Activated CD8-positive, alpha-beta memory T cell treated with anti-CD3 and anti-CD28 coated beads, Interleukin-2, amount 50 U/mL, for 48 hours (primary cell): ENCODE data around the gene UROC1.

Experiments used
- DNase-seq: peaks from one replicate; pipeline ENCODE4 v3.0.0-alpha.2; 2020

The UROC1 gene

DNA sequence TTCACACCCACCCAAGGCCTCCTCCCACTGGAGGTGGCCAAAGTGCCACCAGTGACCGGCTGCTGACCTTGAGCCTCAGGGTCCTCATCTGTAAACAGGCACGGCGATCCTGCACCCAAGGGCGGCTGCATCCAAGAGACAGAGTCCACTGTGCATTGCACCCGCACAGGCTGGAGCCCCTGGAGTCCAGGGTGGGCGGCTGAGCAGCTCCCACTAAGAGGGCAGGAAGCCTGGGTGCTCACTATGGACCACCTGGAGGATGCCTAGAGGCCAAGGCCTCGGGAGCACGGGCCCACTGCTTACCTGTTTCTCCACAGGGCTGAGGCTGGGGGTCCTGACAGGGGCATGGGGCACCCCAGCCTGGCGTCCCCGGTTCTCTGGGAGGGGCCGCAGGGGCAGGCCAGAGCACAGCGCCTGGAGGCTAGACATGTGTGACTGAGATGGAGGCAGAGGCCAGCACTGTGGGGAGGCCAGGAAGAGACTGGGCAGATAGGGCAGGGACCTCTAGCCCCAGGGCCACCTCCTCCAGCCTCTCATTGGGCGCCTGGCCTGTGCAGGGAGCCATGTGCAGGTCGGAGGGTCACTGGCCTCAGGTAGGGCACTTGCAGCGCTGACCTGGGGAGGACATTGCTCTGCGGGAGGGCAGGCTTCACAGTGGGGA is at the start of gene UROC1:
Gene UROC1, minus strand, starts transcription at position 483 of the 661 bp plus-strand sequence. Its CDS starts 54 bp downstream, at position 429.
- no peak for DNase-seq

DNA sequence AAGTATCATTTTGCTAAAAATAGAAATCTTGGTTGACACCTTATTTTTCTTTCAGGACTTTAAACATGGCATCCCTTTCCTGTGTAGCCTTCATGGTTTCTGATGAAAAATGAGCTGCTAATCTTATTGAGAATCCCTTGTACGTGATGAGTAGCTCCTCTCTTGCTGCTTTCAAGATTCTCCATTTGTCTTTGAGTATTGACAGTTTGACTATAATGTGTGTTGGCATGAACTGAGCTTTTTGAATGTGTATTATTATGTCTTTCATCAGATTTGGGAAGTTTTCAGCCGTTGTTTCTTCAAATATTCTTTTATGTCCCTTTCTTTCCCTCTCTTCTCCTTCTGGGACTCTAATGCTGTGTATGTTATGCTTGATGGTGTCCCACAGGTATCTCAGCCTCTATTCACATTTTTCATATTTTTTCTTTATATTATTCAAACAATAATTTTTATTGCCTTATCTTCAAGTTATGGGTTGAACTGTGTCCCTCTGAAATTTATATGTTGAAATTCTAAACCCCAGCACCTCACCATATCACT is 45.2 kb upstream of the UROC1 start:
- no peak for DNase-seq

DNA sequence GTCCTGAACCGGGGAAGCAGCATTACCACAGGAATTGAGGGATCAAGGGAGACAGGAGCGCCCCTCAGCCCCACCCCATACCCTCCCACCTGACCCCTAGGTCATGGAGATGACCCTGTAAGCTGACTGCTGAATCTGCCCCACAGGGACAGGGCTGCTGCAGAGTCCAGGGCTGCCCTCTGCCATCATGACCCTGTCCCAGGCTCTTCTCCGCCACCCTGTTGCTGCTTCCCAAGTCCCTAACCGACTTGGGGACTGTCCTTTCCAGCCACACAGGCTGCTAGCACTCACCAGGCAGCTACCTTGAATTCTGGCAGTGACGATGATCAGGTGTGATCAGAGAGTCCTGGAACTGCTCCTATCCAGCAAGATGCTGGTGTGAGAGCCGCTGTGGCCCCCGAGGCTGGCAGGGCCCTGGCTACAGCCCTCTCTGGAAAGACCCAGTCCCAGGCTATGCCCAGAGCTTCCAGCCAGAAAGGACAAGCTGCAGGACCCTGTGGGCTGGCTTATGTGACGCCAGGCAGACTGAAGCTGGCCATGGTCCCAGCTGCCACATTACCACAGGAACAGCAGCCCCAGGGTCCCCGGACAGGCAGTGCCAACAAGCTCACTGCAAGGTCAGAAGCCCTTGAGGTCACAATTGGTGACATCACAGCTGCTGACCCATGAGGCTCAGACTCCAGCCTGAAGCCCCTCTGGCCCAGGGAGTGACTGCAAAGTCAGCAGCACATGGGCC is 40.9 kb upstream of the UROC1 start, which contains the start of gene C3orf22:
Gene C3orf22, minus strand, starts transcription at position 597 of the 736 bp plus-strand sequence. CDS start 5,542 bp downstream, outside the sequence.
- peak; percentile 15 for DNase-seq

DNA sequence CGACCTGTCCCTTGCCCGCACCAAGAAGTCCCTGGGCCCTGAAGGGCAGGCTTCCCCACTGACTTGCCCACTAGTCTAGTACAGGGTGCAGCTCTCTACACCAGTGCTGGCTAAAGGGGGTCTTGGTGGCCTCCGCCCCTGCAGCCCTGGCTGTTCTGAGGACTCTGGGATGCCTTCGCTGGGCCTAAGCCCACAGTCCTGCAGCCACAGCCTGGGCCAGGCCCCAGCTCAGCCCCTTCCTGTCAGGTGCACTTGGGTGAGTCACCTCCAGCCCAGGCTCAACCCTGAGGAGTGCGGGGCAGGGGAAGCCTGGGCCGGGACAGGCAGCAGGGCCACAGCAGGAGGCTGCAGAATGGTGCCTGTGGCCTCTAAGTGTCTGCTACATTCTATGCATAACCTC is 40.2 kb upstream of the UROC1 start:
- peak; percentile 22 for DNase-seq

DNA sequence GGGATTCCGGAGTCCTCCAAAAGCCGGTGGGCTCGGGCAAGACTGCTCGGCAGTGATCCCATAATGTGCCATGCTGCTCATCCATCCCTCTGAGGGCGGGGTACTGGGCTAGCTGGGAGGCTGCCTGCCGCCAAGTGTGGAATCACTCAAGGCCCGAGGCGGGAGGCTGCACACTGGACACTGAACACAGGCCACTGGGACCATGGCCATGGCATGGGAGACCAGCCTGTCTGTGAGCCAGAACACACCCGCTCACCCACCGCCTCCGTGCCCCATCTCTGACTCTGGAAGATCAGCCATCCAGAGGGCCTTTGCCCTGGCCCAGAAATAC is 39.8 kb upstream of the UROC1 start:
- no peak for DNase-seq

DNA sequence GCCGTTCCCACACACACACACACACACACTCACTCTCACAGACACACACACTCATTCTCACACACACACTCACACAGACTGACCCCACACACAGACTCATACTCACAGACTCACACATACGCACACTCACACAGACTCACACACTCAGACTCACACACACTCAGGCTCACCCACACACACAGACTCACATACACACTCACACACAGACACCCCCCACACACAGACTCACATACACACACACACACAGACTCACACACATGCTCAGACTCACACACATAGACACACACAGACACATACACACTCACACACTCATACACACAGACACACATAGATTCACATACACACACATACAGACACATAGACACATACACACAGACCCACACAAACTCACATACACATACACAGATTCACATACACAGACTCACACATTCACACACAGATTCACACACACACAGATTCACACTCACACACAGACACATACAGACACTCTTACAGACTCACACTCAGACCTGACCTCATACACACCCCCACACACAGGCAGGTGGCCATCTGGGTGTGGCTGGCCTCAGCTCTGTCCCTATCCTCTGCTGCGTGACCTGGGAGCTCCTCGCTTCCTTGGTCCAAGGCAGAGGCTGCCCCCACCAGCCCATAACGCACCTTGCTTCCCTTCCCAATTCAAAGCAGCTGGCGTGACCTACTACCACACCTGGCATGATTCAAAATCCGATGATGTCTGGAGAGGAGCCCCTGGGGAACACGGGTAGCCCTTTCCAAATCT is 39.3 kb upstream of the UROC1 start:
- DNase-seq: peak; percentile 36

DNA sequence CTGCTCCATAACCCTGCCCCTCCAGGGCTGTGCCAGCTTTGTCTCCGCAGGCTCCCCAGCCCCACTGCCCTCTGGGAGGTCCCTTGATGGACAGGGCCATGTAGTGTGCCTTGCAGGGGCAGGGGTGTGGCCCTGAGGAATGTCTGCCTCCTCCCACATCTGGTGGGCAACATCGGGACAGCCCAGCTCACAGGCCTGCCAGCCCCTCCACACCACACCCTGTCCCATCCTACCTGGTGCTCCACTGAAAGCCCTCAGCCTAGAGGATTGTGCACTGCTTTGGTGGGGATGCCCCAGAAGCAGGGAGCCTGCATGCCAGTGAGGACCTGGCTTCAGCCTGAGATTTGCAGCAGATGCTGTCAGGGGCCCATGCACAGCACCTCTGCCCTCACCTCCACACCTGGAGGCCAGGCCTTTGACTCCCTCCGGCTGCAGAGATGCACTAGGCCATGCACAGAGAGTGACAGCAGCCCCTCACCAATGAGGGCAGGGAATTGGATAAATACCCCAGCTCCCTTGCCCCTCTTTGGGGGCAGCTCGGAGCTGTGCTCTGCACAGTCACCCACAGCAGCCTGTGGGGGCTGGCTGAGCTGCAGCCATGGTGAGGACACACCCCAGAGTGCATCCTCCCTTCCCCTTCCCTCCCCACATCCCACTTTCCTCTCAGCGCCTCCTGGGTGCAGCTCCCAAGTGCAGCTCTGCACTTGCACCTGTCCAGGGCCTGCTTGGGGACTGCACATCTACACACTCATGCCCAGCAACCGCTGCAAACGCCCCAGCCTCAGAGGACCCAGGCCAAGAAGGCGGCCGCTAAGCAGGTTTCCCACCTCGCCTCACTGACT is 38.4 kb upstream of the UROC1 start:
- no peak for DNase-seq

DNA sequence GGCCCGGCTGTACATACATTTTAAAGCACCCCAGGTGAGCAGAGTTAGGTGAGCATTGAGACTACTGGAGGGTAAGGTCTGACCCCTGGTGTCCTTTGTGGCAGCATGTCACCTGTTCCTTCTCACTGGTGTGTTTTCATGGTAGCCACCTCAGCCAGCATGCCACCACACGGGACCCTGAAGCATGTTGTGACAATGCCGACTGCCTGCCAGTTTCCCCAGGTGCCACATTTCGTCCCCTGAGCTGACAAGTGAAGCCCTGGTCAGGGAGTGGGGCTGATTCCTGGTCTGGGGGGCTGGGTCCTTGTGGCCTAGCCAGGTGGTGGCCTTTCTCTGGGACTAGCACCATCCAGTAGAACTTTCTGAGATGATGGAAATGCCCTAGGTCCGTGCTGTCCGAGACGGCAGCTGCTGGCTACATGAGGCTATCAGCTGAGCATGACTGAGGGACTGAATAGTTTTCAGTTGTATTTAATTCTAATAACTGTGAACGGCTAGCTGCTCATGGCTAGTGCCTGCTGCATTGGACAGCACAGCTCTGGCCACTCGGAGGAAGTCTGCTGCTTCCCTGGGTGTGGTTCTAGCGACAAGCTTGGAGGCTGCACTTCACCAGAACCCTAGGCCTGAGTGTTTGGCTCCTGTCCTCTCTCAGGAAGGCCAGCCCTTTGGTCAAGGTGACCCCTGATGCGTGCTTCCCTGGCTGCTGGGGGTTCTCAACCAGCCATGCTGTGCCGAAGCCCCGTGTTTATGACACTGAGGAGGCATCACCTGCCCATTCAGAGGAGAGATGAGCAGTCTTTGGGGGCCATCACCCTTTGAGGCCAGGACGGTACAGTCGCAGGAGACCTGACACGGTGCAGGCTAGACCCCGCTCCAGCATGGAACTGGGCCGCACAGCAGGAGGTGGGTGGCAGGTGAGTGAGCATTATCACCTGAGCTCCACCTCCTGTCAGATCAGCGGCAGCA is 37.3 kb upstream of the UROC1 start:
- DNase-seq: peak; percentile 29

DNA sequence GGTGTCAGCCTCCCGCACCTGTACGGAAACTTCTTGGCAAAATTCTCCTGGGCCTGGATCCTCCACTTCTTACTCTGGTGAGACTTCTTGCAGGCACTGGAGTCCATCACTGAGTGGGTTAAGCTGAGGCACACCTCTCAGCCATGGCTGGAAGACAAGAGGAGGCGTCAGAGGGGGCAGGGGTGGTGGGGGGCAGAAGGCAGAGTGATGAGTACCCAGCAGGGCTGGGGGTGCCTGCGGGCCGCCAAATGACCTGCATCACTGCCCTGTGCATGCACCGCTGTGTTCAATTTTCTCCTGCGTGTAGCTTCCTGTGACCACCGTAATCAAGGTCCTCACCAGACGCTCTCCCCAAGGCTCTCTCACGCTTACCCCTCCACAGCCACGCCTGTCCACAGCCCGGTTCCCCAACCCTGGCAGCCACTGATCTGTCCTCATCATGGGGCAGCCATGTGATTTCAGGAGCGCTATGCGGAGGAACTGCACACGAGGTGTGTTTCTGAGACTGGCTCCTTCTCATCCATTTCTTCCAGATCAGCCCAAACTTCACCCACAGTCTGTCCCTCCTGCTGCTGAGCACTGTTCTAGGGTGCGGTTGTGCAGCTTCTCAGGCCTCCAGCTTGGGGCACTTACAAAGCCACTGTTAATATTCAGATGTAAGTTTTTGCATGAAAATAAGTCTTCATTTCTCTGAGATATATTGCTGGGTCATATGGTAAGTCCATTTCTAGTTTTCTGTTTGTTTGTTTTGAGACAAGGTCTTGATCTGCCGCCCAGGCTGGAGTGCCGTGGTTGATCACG is 35.9 kb upstream of the UROC1 start:
- DNase-seq: peak; percentile 23

DNA sequence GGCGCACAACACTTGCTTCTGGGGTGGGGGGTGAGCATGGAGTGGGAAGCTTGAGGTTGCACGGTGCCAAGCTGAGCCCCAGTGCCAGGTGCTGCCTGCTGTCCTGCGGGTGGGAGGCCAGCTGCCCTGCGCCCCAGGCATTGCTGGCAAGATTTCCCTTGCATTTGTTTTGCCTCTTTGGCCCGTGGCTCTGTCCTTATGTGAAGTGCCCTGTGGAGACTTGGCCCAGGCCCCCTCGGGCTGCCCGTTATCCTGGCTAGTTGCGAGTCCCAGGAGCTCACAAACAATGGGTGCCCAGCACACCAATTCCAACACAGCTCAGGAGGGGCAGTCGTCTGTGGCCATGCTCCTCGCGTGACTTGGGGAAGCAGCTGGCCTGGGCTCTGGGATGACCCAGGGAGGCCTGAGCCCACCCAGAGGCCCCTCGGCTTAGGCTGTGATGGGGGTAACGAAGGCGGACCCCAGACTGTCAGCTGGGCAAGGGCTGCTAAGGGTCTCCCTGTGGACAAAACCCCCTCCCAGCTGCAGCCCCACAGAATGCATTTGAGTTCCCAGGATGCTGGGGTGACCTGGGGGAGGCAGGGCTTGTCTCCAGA is 35.2 kb upstream of the UROC1 start:
- peak; percentile 22 for DNase-seq

DNA sequence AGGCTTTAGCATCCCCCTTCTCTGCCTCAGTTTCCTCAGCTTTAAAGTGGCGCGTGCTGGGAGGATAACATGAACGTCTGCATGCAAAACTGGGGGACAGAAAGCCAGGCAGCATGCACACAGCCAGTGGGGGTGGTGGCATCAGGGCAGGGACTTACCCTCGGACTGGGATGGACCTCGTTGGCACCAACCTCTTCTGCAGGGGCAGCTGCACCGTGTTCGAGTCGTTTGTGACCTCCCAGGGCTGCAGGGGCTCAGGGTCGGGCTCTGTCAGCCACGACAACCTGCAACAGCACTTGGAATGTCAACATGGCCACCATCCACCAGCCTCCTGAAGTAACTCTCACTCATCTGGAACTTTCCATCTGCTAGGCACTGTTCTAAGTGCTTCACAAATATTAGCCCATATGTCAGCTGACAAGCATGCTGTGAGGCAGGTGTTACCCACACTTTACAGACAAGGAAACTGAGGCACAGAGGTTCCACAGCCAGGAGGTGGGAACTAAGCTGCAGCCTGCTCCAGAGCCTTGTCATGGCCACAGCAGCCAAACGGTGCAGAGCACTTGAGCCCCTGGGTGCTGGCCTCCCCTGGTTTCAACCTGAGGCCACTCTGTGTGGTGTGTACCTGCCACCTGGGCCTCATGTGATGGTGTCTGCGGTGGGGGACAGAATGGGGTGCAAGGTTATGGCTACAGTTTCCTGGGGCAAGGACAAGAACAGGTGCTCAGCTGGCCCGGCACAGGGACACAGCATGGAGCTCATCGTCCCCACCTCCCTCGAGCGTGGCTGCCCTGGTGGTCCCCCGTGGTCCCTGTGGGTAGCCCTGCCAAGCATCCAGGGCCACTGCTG is 34.5 kb upstream of the UROC1 start:
- peak; percentile 30 for DNase-seq

DNA sequence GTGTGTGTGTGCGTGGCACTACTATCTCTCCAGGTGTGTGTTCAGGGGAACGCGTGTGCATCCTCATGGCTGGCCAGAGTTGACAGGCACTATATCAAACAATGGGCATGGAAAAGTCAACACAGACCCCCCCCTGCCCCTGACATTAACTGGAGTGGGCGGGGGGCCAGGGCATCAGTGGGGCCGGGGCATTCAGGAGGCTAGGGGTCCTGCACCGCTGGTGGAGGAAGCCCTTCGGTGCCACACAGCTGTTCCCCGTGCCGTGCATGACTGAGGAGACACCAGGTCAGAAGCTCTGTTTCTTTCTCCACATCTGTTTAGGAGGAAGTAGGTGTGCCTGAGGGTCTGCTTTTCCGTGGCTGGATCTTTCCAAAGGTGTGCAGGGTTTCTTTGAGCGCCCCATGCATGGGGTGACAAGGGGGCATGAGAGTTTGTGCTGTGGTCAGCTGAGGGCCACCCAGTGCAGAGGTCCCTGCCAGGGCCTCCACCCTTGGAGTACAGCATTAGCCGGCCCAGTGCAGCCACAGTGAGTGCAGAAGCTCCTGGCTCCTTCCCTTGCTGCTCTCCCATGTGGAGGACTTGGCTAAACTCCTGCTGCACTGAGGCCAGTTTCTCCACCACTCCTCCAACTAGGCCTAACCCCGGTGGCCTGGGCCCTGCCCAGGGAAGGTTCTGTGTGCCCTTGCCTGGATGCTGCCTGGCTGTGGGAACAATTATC is 33.7 kb upstream of the UROC1 start:
- DNase-seq: peak; percentile 32

DNA sequence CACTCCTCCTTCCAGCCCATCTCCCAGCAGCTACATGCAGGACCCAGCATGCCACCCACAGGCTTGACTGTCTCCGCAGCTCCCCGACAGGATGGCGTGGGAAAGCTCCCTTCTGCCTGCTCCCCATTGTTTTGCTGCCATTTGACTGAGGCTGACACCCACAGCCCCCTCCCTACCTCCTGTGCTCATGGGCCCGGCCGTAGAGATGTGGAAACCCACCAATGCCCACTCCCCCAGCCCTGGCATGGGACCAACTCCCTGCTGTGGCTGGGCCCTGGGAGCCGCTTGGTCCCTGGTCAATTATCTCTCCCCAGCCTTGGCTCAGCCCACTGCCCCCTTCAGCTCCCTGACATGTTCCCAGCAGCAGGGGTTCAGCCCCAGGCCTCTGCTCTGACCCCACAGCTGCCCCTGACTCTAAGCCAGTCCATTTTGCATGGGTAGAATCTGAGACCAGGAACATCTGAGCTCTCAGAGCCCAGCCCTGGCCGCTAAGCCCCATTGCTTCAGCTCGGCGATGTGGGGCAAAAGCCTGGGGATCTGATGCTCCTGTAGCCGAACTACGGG is 33.0 kb upstream of the UROC1 start:
- peak; percentile 29 for DNase-seq

DNA sequence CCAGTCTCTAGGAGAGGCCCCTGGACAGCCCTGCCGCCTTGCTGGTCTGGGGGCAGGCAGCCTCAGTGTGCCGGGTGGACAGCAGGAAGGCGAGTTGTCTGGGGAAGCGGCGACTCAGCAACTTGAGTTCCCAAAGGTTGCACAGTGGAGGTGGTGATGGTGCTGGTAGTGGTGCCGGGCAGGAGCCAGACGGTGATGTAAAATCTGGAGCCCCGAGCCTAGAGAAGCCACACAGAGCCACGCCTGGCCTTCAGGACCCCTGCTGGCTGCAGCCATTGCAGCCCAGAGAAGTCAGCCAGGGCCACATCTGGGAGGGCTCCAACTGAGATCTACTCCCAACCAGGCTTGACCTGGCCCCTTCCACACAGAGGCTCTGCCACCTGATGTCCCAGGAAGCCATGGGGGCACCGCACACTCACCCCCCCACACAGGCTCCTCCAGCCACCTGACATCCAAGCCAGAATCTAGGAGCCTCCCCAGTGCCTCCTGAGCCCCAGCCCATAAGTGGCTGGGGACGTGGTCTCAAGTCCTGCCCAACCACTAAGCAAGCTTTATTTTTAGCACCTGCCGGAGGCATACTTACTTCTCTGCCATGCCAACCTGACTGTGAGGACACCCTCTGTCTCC is 32.4 kb upstream of the UROC1 start:
- DNase-seq: peak; percentile 35

DNA sequence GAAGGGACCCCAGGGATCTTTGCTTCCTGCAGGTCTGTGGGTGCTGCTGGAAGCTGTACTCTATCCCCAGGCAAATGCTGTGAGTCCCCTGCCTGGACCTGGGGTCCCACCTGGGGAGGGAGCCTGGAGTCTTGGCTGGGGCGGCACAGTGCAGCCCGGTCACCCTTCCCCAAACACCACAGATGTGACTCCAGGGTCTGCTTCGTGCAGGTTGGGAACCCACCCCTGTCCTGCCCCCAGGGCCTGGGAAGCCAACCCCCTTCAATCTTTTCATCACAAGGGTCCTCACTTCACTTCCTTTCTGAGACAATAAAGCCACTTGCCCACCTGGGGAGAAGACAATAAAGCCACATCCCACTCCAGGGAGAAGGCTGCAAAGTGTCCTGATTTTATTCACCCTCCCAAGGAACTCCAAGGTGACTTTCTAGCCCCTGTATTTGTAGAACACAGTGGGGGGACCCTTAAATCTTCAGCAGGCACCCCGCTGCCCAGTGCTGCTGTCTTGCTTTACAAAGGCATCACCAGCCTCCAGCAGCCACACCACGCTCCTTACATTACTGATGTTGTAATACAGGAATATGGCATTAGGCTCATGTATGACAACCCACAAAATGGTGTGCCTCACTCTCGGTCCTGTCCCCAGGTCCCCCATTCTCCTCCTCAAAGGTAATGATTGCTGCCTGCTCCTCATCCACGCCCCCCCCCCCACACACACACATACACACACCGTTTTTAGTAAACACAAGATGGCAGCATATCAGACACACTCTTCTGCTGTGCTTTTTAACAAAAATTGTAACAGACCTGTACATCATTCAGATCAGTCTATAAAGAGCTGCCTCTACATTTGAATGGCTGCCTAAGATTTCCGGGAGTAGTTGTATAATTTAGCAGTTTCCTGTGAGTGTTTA is 31.2 kb upstream of the UROC1 start:
- DNase-seq: peak; percentile 30

DNA sequence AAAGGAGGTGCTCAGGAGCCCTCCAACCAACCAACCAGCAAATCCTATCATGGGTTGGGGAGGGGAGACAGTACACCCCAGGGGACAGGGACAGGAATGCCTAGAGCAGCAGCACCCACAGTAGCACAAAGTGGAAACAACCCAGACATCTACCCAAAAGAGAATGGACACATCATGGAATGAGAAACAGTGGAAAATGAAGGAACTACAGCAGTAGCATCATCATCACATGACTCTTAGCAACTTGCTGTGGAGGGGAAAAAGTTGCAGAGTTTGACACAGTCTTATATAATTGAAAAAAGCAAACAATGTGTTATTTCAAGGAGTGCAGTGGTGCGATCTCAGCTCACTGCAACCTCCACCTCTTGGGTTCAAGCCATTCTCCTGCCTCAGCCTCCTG is 30.1 kb upstream of the UROC1 start:
- DNase-seq: no peak
